ENCODE data around the gene CTNND2. TPM values are rescaled to one million over a fixed set of nuclear protein-coding genes. Genes with fewer than 3 reads are reported as not detected.

CTNND2 gene
- total RNA-seq, 2 experiments from 2014 or later = 0.20 TPM; not detected in 1

- CTCF ChIA-PET = no interaction called here
- Mint-ChIP-seq H3K9me3 (no peaks in the 10 kb centered on the region), H3K27ac (no peak overlapping the region), H3K27me3 (peaks cover 8% of the 10 kb centered on the region), H3K4me3 (no peak overlapping the region), H3K4me1 (ENCODE audit: low read depth) (no peaks in the 10 kb centered on the region), H3K36me3 (ENCODE audit: low read depth) (no peaks in the 10 kb centered on the region)
- Histone ChIP-seq H3K36me3 (ENCODE audit: insufficient read depth, low read length) (no peaks in the 10 kb centered on the region), H3K9me3 (ENCODE audit: control insufficient read depth in 1 of 2, insufficient read depth in 1 of 2, low read length in 2 of 2) (peaks cover 0 to 3% of the 10 kb centered on the region in 2 experiments), H3K27ac (ENCODE audit: low read depth in 1 of 2, low read length in 2 of 2) (no peak overlapping the region), H3K27me3 (ENCODE audit: control insufficient read depth in 1 of 2, insufficient read depth in 2 of 2, low read length in 2 of 2) (no peaks in the 10 kb centered on the region), H3K4me1 (ENCODE audit: insufficient read depth, low read length) (no peaks in the 10 kb centered on the region), H3K4me3 (ENCODE audit: low read length) (no peak overlapping the region)
- POLR2A ChIA-PET = no interaction called here
- intact Hi-C loops (cut with DNase I, micrococcal nuclease) = no loop called here
- TF ChIP-seq, protein P1, sequence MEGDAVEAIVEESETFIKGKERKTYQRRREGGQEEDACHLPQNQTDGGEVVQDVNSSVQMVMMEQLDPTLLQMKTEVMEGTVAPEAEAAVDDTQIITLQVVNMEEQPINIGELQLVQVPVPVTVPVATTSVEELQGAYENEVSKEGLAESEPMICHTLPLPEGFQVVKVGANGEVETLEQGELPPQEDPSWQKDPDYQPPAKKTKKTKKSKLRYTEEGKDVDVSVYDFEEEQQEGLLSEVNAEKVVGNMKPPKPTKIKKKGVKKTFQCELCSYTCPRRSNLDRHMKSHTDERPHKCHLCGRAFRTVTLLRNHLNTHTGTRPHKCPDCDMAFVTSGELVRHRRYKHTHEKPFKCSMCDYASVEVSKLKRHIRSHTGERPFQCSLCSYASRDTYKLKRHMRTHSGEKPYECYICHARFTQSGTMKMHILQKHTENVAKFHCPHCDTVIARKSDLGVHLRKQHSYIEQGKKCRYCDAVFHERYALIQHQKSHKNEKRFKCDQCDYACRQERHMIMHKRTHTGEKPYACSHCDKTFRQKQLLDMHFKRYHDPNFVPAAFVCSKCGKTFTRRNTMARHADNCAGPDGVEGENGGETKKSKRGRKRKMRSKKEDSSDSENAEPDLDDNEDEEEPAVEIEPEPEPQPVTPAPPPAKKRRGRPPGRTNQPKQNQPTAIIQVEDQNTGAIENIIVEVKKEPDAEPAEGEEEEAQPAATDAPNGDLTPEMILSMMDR (IDR thresholded peaks at IDR 0.05) = no peak
- DNase-seq = no peak
- ATAC-seq (ENCODE audit: poor library complexity) = no peak
Observed at GRCh38 chr5:11182441-11183080, 721.7 kb downstream of the CTNND2 start.

- H3K27ac ChIP-seq (ENCODE audit: low read depth in 1 of 2, low read length in 2 of 2) = no peak overlapping the region
- H3K9me3 Mint-ChIP-seq = no peaks in the 10 kb centered on the region
- H3K9me3 ChIP-seq (ENCODE audit: control insufficient read depth in 1 of 2, insufficient read depth in 1 of 2, low read length in 2 of 2) = peaks cover 0 to 3% of the 10 kb centered on the region in 2 experiments
- H3K4me3 ChIP-seq (ENCODE audit: low read length) = no peak overlapping the region
- no peaks in the 10 kb centered on the region for H3K4me1 Mint-ChIP-seq (ENCODE audit: low read depth)
- H3K36me3 Mint-ChIP-seq (ENCODE audit: low read depth) = no peaks in the 10 kb centered on the region
- TF ChIP-seq, protein P1 (IDR thresholded peaks at IDR 0.05) = no peak
- ChIA-PET POLR2A (no interaction called here), CTCF (no interaction called here)
- H3K27me3 Mint-ChIP-seq = peaks cover 8% of the 10 kb centered on the region
- DNase-seq = no peak
- no peaks in the 10 kb centered on the region for H3K4me1 ChIP-seq (ENCODE audit: insufficient read depth, low read length)
- ATAC-seq (ENCODE audit: poor library complexity) = no peak
- H3K4me3 Mint-ChIP-seq = no peak overlapping the region
- no peaks in the 10 kb centered on the region for H3K36me3 ChIP-seq (ENCODE audit: insufficient read depth, low read length)
- H3K27me3 ChIP-seq (ENCODE audit: control insufficient read depth in 1 of 2, insufficient read depth in 2 of 2, low read length in 2 of 2) = no peaks in the 10 kb centered on the region
- H3K27ac Mint-ChIP-seq = no peak overlapping the region
- intact Hi-C loops (cut with DNase I, micrococcal nuclease) = no loop called here
Observed at GRCh38 chr5:11181940-11182339, 722.3 kb downstream of the CTNND2 start.

DNA sequence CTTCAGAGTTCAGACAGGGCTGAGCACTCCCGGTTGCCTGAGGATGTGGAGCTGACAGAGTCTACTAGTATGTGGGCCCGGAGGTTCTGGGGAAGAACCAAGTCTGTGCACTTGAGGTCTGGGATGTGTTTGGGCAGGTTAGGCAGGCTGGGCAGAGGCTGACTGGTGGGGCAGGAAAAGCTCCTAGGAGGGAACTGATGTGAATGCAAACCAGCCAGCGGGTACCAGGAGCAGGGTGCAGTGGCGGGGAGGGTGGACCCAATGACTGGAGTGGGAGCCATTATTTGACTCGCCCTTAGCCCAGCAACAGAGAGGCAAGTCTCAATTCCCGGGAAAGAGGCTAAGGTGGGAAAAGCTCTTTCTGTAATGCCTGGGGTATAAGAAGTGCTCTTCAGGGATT is 723.4 kb downstream of the CTNND2 start:
- Histone ChIP-seq H3K9me3 (ENCODE audit: control insufficient read depth in 1 of 2, insufficient read depth in 1 of 2, low read length in 2 of 2) (peaks cover 0 to 3% of the 10 kb centered on the region in 2 experiments), H3K4me1 (ENCODE audit: insufficient read depth, low read length) (no peaks in the 10 kb centered on the region), H3K27ac (ENCODE audit: low read depth in 1 of 2, low read length in 2 of 2) (no peak overlapping the region), H3K4me3 (ENCODE audit: low read length) (no peak overlapping the region), H3K36me3 (ENCODE audit: insufficient read depth, low read length) (no peaks in the 10 kb centered on the region), H3K27me3 (ENCODE audit: control insufficient read depth in 1 of 2, insufficient read depth in 2 of 2, low read length in 2 of 2) (no peaks in the 10 kb centered on the region)
- no peaks in the 10 kb centered on the region for H3K9me3 Mint-ChIP-seq
- ChIA-PET POLR2A (no interaction called here), CTCF (no interaction called here)
- intact Hi-C loops (cut with DNase I, micrococcal nuclease) = no loop called here
- peaks cover 17% of the 10 kb centered on the region for H3K27me3 Mint-ChIP-seq
- TF ChIP-seq, protein P1 (IDR thresholded peaks at IDR 0.05) = no peak
- ATAC-seq (ENCODE audit: poor library complexity) (no peak), DNase-seq (no peak)
- H3K27ac Mint-ChIP-seq = no peak overlapping the region
- H3K4me1 Mint-ChIP-seq (ENCODE audit: low read depth) = no peaks in the 10 kb centered on the region
- H3K36me3 Mint-ChIP-seq (ENCODE audit: low read depth) = no peaks in the 10 kb centered on the region
- H3K4me3 Mint-ChIP-seq = no peak overlapping the region

Data from CD4-positive, alpha-beta T cell (primary cell).